Stimulated activated CD4-positive, alpha-beta T cell treated with anti-CD3 and anti-CD28 coated beads, Interleukin-1b, Interleukin-23, amount 100 ng/mL, for 1 hour (primary cell): ENCODE measurements around the gene VPS11.

ENCODE experiments used
- DNase-seq, 2 donors: peaks; one replicate each; pipeline ENCODE4 v3.0.0-alpha.2; 2020; ENCODE audit warnings: low read depth in 2 of 2

VPS11 gene

DNA sequence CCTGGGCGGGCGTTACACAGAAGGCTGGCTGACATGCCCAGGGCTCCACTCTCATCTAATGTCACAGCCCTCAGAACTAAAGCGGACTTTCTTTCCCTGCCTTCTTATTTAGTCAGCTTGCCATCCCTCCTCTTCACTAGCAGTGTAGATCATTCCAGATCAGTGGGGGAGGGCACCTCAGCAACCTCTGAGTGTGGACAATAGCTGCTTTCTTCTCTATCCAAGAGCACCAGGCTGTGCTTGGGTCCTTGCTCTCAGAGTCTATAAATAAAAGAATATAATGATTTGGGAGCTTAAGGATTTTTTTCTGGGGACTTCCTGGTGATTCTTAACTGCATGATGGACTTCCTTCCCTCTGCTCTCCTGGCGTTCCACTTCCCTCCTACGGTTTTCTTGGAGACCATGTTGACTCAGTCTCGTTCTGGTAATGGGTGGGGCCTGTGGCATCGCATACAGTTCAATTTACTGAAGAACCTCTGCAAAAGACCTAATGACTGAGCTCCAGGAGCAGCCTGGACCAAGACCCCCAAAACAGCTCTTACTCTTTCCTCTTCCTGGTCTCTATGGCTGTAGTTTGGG is 14.2 kb downstream of the VPS11 start:
- no peak for DNase-seq

DNA sequence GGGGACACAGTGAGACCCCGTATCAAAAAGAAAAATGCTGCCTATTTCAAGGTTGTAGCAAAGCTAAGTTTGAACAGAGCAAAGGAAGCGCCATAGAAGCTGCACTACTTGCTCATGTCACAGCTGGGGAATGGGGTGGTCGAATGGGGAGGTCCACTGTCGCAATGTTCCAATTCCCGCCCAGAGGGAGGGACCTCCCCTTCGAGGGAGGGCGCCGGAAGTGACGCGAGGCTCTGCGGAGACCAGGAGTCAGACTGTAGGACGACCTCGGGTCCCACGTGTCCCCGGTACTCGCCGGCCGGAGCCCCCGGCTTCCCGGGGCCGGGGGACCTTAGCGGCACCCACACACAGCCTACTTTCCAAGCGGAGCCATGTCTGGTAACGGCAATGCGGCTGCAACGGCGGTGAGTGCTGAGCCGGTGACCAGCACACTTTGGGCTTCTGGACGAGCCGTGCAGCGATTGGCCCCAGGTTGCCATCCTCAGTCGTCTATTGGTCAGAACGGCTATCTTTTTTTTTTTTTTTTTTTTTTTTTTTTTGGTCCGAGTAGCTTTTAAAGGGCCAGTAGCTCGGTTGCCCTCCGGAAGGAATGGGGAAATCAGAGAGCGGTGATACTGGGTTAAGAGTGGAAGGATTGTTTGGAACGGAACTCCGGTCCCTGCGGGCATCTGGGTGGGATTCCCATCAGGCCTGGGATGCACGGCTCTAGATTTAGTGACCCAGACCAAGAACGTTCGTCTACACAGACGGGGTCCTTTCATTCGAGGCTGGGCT is 17.2 kb downstream of the VPS11 start, which contains the start of gene HMBS:
HMBS (plus strand) TSS at position 219 of the 774 bp plus-strand sequence; CDS start at position 372, 153 bp downstream.
- peak; percentile 55 to 82 for DNase-seq

DNA sequence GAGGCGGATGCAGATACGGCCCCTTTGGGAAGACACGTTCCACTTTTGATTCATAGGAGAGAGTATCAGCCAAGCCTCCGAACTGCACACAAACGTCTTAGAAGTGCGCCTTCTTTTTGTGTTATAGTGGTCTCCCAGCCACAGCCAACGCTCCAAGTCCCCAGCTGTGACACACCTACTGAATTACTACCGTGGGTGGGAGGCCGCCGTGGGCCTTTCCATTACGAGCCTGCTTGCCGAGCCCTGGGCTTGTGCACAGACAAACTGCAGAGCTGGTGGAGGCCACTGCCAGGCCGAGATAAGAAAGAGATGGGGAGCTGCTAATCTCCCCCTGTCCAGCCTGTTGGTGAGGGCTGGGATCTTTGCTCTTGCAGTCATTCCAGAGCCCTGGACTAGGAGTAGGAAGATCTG is 17.8 kb downstream of the VPS11 start:
- DNase-seq: no peak

DNA sequence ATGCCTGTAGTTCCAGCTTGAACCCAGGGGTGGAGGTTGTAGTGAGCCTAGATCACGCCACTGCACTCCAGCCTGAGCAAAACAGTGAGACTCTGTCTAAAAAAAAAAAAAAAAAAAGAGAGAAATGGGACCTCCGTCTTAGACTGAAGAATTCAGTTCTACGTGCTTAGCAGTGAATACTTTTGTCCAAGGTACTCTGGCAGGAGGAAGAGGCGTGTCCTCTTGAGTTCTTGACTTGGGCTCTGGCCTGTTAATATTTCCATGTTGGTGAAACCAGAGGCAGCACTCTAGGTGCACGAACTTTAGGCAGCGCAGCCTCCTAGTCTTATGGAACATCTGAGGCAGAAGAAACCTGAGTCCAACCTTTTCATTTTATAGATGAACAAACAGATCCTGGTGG is 19.5 kb downstream of the VPS11 start:
- no peak for DNase-seq

DNA sequence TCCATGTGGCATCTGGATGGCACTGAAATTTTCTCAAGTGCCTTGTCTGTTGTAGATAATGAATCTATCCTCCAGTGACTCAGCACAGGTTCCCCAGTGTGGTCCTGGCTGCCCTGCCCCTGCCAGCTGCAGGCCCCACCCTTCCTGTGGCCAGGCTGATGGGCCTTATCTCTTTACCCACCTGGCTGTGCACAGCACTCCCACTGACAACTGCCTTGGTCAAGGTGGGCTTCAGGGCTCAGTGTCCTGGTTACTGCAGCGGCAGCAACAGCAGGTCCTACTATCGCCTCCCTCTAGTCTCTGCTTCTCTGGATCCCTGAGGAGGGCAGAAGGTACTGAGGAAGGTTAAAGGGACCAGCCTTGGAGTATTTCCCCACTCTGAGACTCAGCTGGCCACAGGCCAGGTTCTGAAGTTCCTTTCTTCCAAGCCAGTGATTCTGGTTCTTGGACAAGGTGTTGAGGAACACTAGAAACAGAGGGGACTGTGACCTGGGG is 20.2 kb downstream of the VPS11 start:
- DNase-seq: no peak

DNA sequence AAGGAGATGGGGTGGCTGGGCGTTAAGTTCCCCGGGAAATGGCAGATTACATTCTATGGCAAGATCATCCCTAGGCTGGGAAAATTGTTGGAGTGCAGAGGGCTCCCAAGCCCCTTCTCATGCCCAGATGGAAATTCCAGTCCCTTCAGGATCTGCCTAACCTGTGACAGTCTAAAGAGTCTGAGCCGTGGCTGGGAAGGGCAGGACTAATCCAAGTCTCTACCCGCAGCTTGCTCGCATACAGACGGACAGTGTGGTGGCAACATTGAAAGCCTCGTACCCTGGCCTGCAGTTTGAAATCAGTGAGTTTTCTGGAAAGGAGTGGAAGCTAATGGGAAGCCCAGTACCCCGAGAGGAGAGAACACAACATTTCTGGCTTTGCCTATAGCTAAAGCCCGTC is 20.8 kb downstream of the VPS11 start:
- no peak for DNase-seq

DNA sequence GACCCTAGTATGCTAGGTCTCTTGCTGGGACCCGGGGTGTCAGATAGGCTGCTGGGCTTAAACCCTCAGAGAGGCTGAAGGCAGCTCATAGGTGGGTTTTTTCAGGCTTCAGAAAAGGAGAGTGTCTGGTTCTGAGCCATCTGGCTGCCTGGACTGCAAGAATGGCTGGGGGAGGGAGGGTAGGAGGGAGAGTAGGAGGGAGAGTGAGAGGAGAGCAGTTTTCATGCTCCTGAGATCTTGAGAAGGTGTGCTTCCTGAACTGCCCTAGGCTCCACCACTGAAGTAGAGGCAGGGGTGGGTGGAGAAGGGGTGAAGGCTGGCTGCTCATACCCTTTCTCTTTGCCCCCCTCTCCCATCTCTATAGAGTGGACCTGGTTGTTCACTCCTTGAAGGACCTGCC is 21.7 kb downstream of the VPS11 start:
- no peak for DNase-seq

DNA sequence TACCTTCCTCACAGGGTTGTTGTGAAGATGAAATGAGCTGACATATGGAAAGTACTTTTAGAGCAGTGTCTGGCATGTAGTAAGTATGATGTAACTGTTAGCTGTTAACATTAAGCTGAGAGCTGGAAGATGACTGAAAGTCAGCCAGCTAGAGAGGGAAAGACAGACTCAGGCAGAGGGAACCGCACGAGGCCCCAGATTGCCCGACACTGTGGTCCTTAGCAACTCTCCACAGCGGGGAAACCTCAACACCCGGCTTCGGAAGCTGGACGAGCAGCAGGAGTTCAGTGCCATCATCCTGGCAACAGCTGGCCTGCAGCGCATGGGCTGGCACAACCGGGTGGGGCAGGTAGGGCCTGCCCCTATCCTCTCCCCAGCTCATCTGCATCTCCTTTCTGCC is 23.6 kb downstream of the VPS11 start:
- DNase-seq: no peak

DNA sequence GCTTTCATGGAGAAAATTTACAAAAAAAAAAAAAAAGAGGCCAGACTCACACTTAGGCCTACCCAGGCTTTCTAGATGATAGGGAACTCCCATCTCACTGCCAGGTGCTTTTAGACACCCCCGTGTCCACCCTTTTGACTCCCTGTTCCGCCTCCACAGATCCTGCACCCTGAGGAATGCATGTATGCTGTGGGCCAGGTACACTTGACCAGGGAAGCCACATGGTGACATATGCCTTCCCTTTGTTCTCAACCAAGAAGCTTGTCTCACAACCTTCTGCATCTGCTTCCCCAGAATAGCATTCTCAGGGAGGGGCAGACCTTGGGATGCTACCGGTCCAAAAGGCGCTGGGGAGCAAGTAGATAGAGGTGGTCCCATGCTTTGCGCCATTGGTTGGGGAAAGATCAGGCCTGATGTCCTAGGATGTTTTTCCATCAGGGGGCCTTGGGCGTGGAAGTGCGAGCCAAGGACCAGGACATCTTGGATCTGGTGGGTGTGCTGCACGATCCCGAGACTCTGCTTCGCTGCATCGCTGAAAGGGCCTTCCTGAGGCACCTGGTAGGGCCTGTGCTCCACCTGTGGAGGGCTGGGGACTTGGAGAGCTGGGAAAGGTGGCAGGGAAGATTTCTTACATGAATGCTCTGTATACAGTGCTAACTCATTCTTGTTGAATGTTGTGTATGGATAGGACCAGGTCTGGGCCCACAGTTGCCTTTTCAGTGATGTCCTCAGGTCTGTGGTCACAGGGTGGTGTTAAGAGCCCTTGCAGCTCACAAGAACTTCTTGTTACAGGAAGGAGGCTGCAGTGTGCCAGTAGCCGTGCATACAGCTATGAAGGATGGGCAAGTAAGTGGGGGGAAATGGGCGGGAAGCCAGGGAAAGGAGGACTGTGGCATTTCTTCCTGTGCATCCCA is 24.6 kb downstream of the VPS11 start:
- DNase-seq: no peak

DNA sequence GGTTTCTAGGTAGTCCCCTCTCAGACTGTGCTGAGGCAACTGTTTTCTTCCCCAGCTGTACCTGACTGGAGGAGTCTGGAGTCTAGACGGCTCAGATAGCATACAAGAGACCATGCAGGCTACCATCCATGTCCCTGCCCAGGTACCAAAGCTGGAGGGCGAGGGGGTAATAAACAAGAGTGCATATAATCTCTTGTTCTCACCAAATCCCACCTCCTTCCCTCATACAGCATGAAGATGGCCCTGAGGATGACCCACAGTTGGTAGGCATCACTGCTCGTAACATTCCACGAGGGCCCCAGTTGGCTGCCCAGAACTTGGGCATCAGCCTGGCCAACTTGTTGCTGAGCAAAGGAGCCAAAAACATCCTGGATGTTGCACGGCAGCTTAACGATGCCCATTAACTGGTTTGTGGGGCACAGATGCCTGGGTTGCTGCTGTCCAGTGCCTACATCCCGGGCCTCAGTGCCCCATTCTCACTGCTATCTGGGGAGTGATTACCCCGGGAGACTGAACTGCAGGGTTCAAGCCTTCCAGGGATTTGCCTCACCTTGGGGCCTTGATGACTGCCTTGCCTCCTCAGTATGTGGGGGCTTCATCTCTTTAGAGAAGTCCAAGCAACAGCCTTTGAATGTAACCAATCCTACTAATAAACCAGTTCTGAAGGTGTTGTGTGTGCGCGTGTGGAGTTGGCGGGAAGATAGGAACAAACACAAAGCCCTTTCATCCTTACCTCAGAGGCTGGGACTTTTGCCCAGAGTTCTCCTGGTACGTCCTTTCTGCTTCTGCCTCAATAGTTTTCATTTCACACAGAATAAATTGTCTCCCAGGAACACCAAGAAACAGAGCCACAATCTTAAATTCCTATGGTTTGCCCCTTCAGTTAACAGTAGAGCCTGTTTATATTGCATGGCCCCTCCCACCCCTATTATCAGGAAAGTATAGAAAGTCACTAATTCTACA is 25.5 kb downstream of the VPS11 start:
- DNase-seq: no peak

DNA sequence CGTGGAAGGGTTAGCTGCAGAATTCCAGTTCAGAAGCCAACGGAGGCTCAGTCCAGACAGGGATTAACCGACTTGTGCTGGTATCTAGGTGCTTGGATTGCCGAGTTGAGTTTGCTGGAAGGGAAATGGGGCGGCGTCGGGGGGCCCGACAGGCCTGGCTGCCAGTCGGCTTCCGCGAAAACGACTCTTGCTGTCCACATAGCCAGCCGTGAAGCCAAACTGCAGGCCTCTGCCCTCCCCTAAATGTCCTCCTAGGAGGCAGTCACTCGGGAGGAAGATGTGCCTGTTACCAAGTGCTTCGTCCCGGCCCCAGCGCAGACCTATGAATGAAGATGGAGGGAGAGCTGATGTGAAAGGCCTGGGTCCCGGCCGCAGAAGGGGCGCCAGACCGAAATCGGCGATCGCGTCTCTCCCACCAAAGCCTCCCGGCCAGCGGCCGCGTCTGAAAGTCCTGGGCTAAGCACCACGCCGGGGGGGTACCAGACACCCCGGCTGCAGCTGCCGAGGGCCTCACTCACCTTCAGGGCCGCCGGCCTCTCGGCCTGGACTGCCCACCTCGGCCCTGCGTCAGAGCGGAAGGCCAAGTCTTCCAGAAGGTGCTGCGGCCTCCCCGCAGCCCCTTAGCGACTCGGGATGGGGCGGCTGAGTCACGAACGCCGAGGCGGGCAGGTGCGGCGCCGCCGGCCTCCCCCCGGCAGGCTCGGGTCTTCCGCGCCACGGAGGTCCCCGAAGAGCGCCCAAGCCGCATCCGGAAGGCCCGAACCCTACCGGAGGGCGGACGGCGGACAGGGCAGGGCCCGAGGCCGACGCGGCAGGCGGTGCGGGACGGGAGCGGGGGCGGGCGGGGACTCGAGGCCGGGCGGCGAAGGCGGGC is 26.6 kb downstream of the VPS11 start:
- DNase-seq: no peak

DNA sequence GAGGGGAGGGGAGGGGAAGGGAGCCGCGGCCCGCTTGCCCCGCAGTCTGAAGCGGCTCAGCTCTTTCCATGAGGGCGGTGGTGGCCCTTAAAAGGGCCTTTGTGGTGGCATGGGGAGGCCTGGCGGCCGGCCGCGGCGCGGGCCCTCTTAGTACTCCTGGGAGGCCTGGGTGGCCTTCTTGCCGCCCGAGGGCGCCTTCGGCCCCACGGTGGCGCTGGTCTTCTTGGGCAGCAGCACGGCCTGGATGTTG is 27.1 kb downstream of the VPS11 start:
- DNase-seq: no peak

DNA sequence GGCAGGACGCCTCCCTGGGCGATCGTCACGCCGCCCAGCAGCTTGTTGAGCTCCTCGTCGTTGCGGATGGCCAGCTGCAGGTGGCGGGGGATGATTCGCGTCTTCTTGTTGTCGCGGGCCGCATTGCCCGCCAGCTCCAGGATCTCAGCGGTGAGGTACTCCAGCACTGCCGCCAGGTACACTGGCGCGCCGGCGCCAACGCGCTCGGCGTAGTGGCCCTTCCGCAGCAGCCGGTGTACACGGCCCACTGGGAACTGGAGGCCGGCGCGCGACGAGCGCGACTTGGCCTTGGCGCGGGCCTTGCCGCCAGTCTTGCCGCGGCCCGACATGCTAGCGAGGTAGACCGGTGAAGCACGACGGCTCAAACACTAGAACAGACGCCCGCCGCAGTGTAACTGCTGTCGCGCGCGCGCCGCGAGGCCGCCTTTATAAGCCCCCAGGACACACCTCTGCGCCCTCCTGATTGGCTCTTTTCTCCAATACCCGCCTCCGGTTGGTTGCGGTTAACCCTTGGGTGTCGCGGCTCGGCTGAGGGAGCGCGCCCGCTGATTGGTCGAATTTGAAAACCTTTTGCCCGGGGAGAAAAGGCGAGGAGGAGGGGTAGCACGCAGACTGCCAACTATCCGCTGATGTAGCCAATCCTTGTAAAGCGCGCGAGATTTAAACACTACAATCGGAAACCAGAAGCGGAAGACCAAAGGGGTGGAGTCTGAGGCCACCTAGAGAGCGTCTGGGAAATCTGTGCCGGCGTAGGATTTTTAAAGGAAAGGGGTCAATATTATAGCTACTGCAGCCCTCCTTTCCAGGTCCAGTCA is 27.7 kb downstream of the VPS11 start:
- DNase-seq: peak; percentile 96 to 98

DNA sequence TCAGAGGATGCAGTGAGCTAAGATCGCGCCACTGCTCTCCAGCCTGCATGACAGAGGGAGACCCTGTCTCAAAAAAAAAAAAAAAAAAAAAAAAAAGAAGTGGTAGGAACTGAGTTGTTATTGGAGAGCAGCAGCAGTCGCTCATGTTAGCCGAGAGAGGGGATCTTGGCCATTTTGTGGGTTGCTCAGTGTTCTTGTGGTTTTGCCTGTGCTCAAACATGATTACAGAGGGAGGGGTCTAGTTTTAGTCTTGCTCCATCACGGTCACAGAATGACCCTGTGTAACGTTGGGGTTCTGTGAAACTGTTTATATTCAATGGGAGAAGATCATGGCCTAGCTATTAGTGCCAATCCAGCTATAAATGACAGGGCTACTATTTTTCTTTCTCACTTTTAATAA is 32.1 kb downstream of the VPS11 start:
- DNase-seq: no peak

DNA sequence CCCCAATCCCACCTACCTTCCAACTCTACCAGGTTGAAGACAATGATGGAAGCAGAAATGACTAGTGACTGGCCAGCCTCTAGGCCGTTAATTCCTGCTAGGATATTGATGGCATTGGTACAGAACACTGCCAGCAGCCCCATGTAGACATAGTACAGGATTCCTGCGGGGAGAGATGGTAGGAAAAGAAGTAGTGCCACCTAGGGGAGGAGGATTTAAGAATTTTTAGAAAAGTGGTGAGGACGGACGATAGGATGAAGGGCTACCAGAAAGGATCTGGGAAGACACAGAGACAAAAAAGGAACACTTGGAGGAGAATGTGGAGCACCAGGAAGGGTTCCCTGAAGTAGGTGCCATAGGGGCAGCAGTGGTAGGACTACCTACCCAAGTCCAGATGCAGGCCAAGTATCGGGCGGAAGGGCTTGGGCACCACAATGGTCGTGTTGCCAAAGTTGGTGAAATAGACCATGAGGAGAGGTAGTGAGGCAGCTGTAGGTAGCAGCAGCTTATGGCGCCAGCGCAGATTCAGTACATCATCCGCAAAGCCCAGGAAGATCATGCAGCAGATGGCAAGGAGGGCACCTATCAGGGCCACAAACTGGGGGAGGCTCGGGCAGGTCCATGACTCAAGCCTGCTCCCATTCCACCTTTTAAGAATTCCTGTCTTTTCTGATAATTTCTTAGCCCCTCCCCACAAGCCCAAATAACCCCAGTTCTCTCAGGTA is 32.8 kb downstream of the VPS11 start:
- DNase-seq: no peak

DNA sequence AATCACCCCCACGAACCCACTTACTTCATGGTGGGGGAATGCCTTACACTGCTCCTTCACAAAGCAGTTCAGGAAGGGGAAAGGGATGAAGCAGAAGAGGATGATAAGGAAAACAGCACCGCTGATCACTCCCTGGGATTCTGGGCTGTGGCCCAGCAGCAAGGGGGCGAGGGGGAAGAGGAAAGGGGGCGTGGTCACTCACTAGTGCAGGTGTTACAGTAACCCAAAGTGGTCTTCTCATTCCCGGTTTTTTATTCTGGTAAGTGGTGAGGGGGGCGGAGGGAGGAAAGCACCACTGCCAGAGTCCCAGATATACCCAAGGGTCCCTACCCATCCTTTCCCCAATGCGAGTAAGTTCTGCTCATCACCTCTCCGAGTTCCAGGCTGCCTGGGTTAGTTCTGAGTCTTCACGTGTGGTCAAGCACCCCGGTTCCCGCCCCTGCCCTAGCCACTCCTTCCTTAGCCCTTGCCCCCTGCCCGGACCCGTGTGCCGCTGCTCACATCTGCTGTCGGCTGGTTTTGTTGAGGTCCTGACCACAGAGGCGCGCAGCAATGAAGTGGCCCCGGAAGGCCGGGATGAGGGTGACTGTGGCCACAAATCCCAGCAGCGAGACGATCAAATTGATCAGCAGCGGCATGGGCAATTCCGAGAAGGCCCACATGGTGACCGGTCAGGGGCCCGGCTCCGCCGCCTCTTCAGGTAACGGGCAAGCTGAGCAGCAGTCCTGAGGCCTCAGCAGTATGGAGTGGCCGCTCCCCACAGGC is 33.6 kb downstream of the VPS11 start:
- no peak for DNase-seq

DNA sequence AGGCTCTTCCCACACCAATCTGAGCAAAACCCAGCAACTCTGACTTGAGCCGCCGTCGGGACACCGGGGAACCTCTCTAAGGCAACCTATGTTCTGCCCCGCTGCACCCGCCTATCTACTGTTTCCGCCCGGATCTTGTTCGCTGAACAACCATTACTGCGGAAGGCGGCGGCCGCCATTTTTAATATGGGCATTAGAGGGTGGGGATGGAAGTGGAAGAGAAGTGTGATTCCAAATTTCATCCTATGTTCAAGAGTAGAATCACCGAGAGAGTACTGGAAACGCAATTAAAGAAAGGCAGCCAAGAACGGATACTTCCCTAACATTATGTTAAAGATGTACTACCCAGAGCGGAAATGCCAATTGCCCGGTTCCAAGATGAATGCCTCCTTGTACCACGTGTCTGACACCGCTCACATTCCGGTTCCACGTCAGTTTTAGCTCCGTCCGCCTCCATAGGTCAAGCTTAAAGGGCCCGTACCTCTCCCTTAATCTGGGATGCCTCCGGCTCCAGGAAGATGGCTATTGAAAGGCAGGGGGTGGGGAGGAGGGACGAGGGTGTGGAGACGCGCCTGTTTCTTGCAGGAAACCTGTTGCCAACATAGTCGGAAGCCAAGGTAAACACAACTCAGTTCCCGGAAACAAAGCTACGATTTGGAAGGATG is 34.3 kb downstream of the VPS11 start, which contains the start of gene DPAGT1:
DPAGT1 (minus strand) TSS at position 95 of the 665 bp plus-strand sequence. CDS start 198 bp downstream, outside the sequence.
- DNase-seq: peak; percentile 58 to 60
